SKM-1 (cell line): ENCODE measurements around the gene P2RY13.

Source experiments
- DNase-seq: peaks from one replicate; lab custom pipeline; 2025; ENCODE audit not compliant: unreplicated experiment; lab: John Stamatoyannopoulos, UW

P2RY13 gene

DNA sequence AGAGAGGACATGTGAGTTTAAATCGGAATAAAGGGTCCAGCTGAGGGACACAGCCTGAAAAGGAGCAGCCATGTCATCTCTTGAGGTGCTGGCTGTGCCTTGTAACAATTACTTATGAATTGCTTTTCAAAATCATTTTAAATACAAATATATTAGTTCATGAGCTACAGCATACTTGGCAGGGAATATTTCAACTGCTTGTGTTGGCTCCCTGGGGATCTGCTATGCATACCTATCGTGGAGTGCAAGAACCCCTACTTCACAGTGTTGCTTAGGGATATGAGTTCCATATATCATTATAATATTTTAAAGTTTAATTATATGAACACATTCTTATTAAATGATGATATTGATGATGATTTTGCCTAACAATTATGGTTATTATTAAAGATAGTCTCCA lies 31.9 kb downstream of the P2RY13 start:
- no peak for DNase-seq

GRCh38 chr3:151296226-151296625 lies 33.1 kb downstream of the P2RY13 start:
- no peak for DNase-seq

GRCh38 chr3:151293127-151293526 lies 36.2 kb downstream of the P2RY13 start:
- no peak for DNase-seq

DNA sequence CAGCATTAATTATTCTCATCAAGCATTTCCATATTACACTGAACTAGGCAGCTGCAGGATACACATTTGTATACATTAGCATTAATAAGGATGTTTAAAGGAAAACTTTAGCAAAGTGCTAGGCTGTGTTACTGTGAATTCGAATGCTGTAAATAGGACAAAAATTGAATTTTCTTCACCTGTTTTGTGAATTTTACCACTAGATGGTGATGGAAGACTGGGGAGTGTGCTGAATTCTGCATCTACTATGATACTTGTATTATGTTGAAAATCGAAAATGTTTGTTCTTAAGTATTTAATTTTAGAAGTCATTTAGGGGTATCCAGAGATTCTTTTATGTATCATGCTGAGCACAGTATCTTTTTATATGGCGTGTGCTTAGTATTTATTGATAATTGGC lies 38.7 kb downstream of the P2RY13 start:
- no peak for DNase-seq

DNA sequence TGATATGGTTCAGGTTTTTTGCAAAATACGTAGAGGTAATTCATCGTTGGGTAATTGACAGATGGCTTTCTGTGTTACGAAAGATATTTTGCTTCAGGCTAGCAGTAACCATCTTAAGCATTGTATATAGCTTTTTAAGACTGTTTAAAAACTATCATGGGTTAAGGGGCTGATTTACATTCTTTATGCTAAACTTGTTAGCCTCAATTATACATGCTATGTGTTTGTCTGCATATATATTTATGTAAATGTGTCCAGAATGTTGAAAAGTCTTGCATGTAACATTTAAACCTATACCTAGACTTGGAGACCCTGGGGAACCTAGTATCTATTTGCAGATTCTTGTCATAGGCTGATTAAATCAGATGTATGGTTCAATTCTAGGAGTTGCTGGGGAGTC lies 39.9 kb downstream of the P2RY13 start:
- DNase-seq: no peak

- DNase-seq: no peak
Measured at GRCh38 chr3:151285940-151286339, 43.4 kb downstream of the P2RY13 start.

DNA sequence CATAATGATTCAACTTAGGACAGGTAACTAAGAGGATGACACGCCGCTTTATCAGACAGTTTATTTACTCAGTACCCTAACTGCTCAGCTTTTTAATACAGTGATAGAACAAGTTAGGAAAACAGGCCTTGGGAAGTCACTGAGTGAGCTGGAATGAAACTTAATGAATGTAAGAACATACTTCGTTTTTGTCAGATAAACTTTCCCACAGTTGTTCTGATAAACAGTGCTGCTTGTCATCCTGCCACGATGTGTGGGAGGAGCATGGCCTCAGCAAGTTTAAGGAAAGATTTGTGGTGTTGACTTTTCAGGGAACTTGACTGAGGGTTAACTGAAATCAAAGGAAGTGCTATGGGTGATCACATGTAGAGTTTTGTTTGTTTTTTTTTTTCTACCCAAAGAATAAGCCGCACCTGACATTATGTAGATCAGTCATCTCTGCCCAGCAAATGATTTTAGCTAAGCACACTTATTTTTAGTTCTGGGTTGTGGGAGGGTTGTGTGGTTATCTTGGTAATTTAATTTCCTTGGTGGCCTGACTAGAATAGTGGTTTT lies 45.4 kb downstream of the P2RY13 start:
- no peak for DNase-seq

DNA sequence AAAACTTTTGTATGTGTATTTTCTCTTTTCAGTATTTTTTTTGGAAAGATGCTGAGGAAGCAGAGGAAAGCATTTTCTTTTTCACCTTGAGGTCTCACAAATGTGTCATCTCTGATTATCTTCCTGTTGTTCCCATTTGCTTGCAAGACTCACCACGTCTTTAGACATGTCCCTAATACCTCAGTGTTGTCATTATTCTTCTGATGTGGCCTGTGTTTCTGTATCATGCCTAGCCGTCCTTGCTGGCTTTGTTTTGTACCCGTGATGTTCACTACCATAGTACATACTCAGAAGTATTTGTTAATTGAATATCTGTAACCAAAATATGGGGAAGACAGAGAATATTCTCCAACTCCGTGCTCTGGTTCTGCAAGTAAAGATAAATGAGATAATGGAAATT lies 46.0 kb downstream of the P2RY13 start:
- DNase-seq: no peak

DNA sequence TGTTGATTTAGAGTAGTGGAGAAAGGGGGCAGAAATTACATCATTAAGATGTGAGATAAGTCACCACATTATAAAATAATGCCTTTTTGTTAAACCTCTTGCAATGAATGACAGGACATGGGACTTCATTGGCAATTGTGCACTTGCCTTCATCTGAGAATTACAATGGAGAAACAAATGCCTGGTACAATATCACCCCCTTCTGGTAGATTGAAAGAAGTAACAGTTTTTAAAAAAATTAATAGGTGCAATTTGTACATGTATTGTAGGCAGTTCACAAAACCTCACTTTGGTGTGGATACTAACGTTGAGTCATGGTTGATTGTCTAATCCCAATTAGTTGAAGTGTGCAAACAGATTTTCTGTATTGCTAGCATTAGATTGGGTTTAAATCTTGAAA lies 46.4 kb downstream of the P2RY13 start:
- DNase-seq: peak; percentile 57

GRCh38 chr3:151281671-151282324 lies 47.6 kb downstream of the P2RY13 start:
- DNase-seq: no peak

- DNase-seq: peak; percentile 97
Measured at GRCh38 chr3:151278230-151278629, 51.1 kb downstream of the P2RY13 start, which contains the start of gene P2RY14. P2RY14 (minus strand) TSS chr3:151278542; CDS start chr3:151214316, 64,226 bp downstream.

- DNase-seq: no peak
Measured at GRCh38 chr3:151276687-151277042, 52.7 kb downstream of the P2RY13 start.
